ENCODE results near the gene MCTP1. TPM values are rescaled to one million over a fixed set of nuclear protein-coding genes. Genes with fewer than 3 reads are reported as not detected.

MCTP1 gene
- total and polyA plus RNA-seq, 2 of the 13 experiments (the other 11 are each of a cell fraction or from before 2014, with no cell fraction given): 0.15 to 0.48 TPM

GRCh38 chr5:95262933-95263660 lies 21.8 kb downstream of the MCTP1 start (continued):
- TF ChIP-seq, protein P1, sequence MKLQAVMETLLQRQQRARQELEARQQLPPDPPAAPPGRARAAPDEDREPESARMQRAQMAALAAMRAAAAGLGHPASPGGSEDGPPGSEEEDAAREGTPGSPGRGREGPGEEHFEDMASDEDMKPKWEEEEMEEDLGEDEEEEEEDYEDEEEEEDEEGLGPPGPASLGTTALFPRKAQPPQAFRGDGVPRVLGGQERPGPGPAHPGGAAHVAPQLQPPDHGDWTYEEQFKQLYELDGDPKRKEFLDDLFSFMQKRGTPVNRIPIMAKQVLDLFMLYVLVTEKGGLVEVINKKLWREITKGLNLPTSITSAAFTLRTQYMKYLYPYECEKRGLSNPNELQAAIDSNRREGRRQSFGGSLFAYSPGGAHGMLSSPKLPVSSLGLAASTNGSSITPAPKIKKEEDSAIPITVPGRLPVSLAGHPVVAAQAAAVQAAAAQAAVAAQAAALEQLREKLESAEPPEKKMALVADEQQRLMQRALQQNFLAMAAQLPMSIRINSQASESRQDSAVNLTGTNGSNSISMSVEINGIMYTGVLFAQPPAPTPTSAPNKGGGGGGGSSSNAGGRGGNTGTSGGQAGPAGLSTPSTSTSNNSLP (IDR thresholded peaks at IDR 0.05; ENCODE audit: low read depth, low read length): 0 out of 2 replicates have a peak, but pooled peaks have one; percentile 15
- TF ChIP-seq AHDC1 (CRISPR knock-in tag; IDR thresholded peaks at IDR 0.05; ENCODE audit: borderline replicate concordance): peak; percentile 93
- TF ChIP-seq SYNCRIP (IDR thresholded peaks at IDR 0.05; ENCODE audit: insufficient read depth, low read depth, low read length): no peak
- TF ChIP-seq ZNF383 (CRISPR knock-in tag; IDR thresholded peaks at IDR 0.05; ENCODE audit: borderline replicate concordance): no peak
- 0 out of 2 replicates have a peak, but pooled peaks have one; percentile 44 for TF ChIP-seq MEIS2 (CRISPR knock-in tag; IDR thresholded peaks at IDR 0.05)
- no peak for TF ChIP-seq POLR2G (IDR thresholded peaks at IDR 0.05; ENCODE audit: low read depth, low read length)
- no peak for TF ChIP-seq SMARCC2 (IDR thresholded peaks at IDR 0.05)
- no peak for TF ChIP-seq BORCS8-MEF2B (CRISPR knock-in tag; IDR thresholded peaks at IDR 0.05)
- no peak for TF ChIP-seq FOXP1 (IDR thresholded peaks at IDR 0.05)
- peak; percentile 55 for TF ChIP-seq FOXP1 (CRISPR knock-in tag; IDR thresholded peaks at IDR 0.05)
- no peak for TF ChIP-seq ZNF276 (CRISPR knock-in tag; IDR thresholded peaks at IDR 0.05; ENCODE audit: low read depth)
- TF ChIP-seq RCOR2 (CRISPR knock-in tag; IDR thresholded peaks at IDR 0.05): 0 out of 2 replicates have a peak, but pooled peaks have one; percentile 17
- TF ChIP-seq ATF2 (CRISPR knock-in tag; IDR thresholded peaks at IDR 0.05): 0 out of 2 replicates have a peak, but pooled peaks have one; percentile 49
- peak; percentile 76; the same call in 1 of the 2 replicates for TF ChIP-seq KAT8 (CRISPR knock-in tag; IDR thresholded peaks at IDR 0.05)
